Measurements from ENCODE around the gene ABITRAM. TPM values are rescaled to one million over a fixed set of nuclear protein-coding genes. Genes with fewer than 3 reads are reported as not detected.
"Not testable (repeated sequence)": the region's sequence is repeated elsewhere in the genome, so short reads cannot be mapped to it uniquely, and the experiment has no call there.

The ABITRAM gene
- polyA plus RNA-seq, 1 donor, result 22.7 TPM

- Histone ChIP-seq H3K9me3 (ENCODE audit: control insufficient read depth, low read depth, low read length) (no peaks in the 10 kb centered on the region), H3K27me3 (ENCODE audit: control insufficient read depth, insufficient read depth, low read length) (no peaks in the 10 kb centered on the region), H3K4me3 (ENCODE audit: low read length) (no peak overlapping the region), H3K4me1 (ENCODE audit: control insufficient read depth, insufficient read depth, low read length) (no peaks in the 10 kb centered on the region), H3K27ac (ENCODE audit: low read length) (no peak overlapping the region), H3K36me3 (ENCODE audit: control insufficient read depth, insufficient read depth, low read length) (no peaks in the 10 kb centered on the region)
- DNase-seq, result no peak
Measured at GRCh38 chr9:108956631-108957026, 22.4 kb downstream of the ABITRAM start.

GRCh38 chr9:108960331-108960730, 26.1 kb downstream of the ABITRAM start:
- 50% methylated on average over 2 of the region's 6 CpGs for WGBS (ENCODE audit: insufficient coverage, low lambda C conversion rate)
- Histone ChIP-seq H3K4me1 (ENCODE audit: control insufficient read depth, insufficient read depth, low read length) (no peaks in the 10 kb centered on the region), H3K4me3 (ENCODE audit: low read length) (no peak overlapping the region), H3K9me3 (ENCODE audit: control insufficient read depth, low read depth, low read length) (no peaks in the 10 kb centered on the region), H3K27ac (ENCODE audit: low read length) (no peak overlapping the region), H3K27me3 (ENCODE audit: control insufficient read depth, insufficient read depth, low read length) (no peaks in the 10 kb centered on the region), H3K36me3 (ENCODE audit: control insufficient read depth, insufficient read depth, low read length) (peaks cover 2% of the 10 kb centered on the region)
- DNase-seq, result no peak

- Histone ChIP-seq H3K27ac (ENCODE audit: low read length) (no peak overlapping the region), H3K4me1 (ENCODE audit: control insufficient read depth, insufficient read depth, low read length) (no peaks in the 10 kb centered on the region), H3K9me3 (ENCODE audit: control insufficient read depth, low read depth, low read length) (no peaks in the 10 kb centered on the region), H3K4me3 (ENCODE audit: low read length) (no peak overlapping the region), H3K36me3 (ENCODE audit: control insufficient read depth, insufficient read depth, low read length) (peaks cover 2% of the 10 kb centered on the region), H3K27me3 (ENCODE audit: control insufficient read depth, insufficient read depth, low read length) (no peaks in the 10 kb centered on the region)
- WGBS (ENCODE audit: insufficient coverage, low lambda C conversion rate), result no CpG with 5 or more reads among the region's 2 CpGs
- no peak for DNase-seq
Measured at GRCh38 chr9:108961151-108961550, 27.0 kb downstream of the ABITRAM start.

DNA sequence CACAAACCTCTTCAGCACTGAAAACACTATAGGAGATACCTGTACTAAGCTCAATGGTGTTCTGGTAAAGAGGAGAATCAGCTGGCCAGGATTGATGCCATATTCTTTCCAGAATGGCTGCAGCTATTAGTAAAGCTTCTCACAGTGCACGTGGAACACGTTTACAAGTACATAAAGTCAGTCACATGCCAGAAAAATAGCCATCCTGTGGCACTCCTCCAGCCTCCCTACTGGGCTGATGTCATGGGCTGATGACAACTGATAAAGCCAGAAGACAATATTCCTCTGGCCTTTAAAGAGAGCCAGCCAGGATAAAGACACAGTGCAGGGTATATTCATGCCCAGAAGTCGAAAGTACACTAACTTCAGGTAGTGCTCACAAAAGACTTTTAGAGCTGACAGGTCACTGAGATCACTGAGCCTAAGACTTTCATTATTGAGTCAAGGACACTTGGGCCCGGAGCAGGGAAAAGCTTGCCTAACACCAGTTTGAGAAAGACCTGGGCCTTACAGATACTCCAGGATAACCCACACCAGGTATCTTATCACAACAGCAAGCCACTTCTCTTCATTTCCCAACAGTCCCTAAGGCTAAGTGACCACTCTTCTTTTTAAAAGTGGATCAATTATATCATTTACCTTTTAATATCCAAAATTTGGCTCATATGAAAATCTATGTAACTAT, 29.4 kb downstream of the ABITRAM start:
- WGBS (ENCODE audit: insufficient coverage, low lambda C conversion rate), result no CpG with 5 or more reads among the region's 4 CpGs
- Histone ChIP-seq H3K4me3 (ENCODE audit: low read length) (no peak overlapping the region), H3K36me3 (ENCODE audit: control insufficient read depth, insufficient read depth, low read length) (peaks cover 2% of the 10 kb centered on the region), H3K27me3 (ENCODE audit: control insufficient read depth, insufficient read depth, low read length) (no peaks in the 10 kb centered on the region), H3K27ac (ENCODE audit: low read length) (no peak overlapping the region), H3K4me1 (ENCODE audit: control insufficient read depth, insufficient read depth, low read length) (no peaks in the 10 kb centered on the region), H3K9me3 (ENCODE audit: control insufficient read depth, low read depth, low read length) (no peaks in the 10 kb centered on the region)
- DNase-seq, result no peak

DNA sequence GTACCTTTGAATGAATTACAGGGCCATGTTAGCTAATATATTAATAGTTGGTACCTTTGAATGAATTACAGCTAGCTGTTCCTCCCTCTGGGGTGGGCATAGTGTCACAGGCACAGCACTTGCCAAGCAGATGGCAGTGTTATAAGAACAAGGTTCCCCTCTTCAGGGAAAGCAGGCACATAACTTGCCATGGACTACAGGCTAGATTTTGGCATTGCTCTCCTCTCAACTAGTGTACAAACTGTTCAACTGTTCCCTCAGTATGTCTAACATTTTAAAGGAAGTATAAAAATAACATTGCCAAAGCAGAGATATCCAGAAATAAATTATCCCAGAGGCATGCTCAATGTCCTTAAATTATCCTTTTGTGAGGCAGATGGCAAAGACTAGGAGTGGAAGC, 33.7 kb downstream of the ABITRAM start:
- no peak for DNase-seq
- Histone ChIP-seq H3K4me3 (ENCODE audit: low read length) (no peak overlapping the region), H3K27ac (ENCODE audit: low read length) (no peak overlapping the region), H3K4me1 (ENCODE audit: control insufficient read depth, insufficient read depth, low read length) (no peaks in the 10 kb centered on the region), H3K27me3 (ENCODE audit: control insufficient read depth, insufficient read depth, low read length) (no peaks in the 10 kb centered on the region), H3K36me3 (ENCODE audit: control insufficient read depth, insufficient read depth, low read length) (peaks cover 4% of the 10 kb centered on the region), H3K9me3 (ENCODE audit: control insufficient read depth, low read depth, low read length) (peaks cover 5% of the 10 kb centered on the region)

- no CpG with 5 or more reads among the region's 2 CpGs for WGBS (ENCODE audit: insufficient coverage, low lambda C conversion rate)
- not testable (repeated sequence) for H3K4me3 ChIP-seq (ENCODE audit: low read length); DNase-seq; H3K36me3 ChIP-seq (ENCODE audit: control insufficient read depth, insufficient read depth, low read length); H3K27ac ChIP-seq (ENCODE audit: low read length); H3K27me3 ChIP-seq (ENCODE audit: control insufficient read depth, insufficient read depth, low read length); H3K9me3 ChIP-seq (ENCODE audit: control insufficient read depth, low read depth, low read length); H3K4me1 ChIP-seq (ENCODE audit: control insufficient read depth, insufficient read depth, low read length)
Measured at GRCh38 chr9:108971392-108971791, 37.2 kb downstream of the ABITRAM start.

DNA sequence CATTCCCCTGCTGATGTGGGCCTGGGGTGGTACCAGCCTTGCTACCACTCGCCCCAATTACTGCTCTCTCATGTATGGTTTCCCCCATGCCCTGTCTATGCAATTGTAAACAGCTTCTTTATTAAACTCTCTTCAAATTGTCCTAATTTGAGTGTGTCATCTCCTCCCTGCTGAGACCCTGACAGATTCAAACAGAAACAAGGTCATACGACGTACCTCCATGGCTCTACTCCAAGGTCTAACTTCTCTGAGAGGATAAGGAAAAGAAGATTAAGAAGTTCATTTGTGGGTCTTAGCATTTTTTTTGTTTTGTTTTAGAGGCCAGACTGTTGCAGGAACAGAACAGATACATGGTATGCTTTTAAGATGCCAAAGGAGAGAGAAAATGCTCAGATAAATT, 38.0 kb downstream of the ABITRAM start:
- WGBS (ENCODE audit: insufficient coverage, low lambda C conversion rate), result 61% methylated on average over 3 of the region's 3 CpGs
- Histone ChIP-seq H3K4me3 (ENCODE audit: low read length) (no peak overlapping the region), H3K27me3 (ENCODE audit: control insufficient read depth, insufficient read depth, low read length) (no peaks in the 10 kb centered on the region), H3K4me1 (ENCODE audit: control insufficient read depth, insufficient read depth, low read length) (no peaks in the 10 kb centered on the region), H3K9me3 (ENCODE audit: control insufficient read depth, low read depth, low read length) (peaks cover 5% of the 10 kb centered on the region), H3K27ac (ENCODE audit: low read length) (no peak overlapping the region), H3K36me3 (ENCODE audit: control insufficient read depth, insufficient read depth, low read length) (peaks cover 3% of the 10 kb centered on the region)
- no peak for DNase-seq

DNA sequence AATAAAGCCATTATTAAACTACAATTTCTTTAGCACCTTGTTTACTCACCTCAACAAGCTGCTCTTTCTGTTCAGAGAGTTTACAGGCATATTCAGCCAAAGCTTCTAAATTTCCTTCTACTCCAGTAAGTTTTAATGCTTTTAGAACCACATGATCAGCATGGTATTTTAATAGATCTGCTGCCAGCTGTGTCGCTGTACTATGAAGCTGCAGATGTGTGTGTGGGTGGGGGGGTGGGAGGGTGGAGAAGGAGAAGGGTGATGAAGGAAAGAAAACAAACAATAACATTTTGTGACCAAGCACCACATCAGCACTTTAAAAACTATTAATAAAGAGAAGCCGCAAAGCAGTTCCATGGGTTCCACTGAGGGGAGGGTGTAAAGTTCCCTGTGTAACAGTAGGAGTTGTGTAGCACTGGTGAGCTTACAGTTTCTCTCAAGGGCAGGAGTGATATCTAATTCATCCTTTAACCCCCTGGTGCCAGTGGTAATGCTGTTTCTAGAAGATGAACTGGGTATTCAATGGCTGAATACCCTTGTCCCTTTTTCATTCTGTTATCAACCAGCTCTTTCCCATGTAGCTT, 38.5 kb downstream of the ABITRAM start:
- Histone ChIP-seq H3K4me3 (ENCODE audit: low read length) (no peak overlapping the region), H3K36me3 (ENCODE audit: control insufficient read depth, insufficient read depth, low read length) (peaks cover 3% of the 10 kb centered on the region), H3K9me3 (ENCODE audit: control insufficient read depth, low read depth, low read length) (peaks cover 5% of the 10 kb centered on the region), H3K4me1 (ENCODE audit: control insufficient read depth, insufficient read depth, low read length) (no peaks in the 10 kb centered on the region), H3K27me3 (ENCODE audit: control insufficient read depth, insufficient read depth, low read length) (no peaks in the 10 kb centered on the region), H3K27ac (ENCODE audit: low read length) (no peak overlapping the region)
- DNase-seq, result no peak
- WGBS (ENCODE audit: insufficient coverage, low lambda C conversion rate), result no CpG with 5 or more reads among the region's 2 CpGs

DNA sequence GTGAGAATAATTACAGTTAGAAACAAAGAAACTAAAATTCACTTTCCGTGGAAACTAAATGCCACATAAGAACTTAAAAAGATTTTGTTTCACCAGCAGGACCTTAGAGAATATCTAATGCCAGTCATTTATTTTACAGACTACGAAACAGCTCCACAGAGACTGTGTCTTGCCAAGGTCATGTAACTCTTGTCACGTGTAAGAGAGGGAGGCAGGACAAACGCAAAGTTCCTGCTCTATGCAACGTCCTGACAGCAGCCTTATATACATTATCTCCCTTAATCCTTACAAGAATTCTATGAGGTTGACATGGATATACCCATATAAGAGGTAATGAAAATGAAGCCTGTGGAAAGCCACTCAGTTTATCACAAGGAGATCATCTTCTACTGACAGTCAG, 39.7 kb downstream of the ABITRAM start:
- Histone ChIP-seq H3K9me3 (ENCODE audit: control insufficient read depth, low read depth, low read length) (peaks cover 5% of the 10 kb centered on the region), H3K4me3 (ENCODE audit: low read length) (no peak overlapping the region), H3K27ac (ENCODE audit: low read length) (no peak overlapping the region), H3K36me3 (ENCODE audit: control insufficient read depth, insufficient read depth, low read length) (peaks cover 3% of the 10 kb centered on the region), H3K27me3 (ENCODE audit: control insufficient read depth, insufficient read depth, low read length) (no peaks in the 10 kb centered on the region), H3K4me1 (ENCODE audit: control insufficient read depth, insufficient read depth, low read length) (no peaks in the 10 kb centered on the region)
- no peak for DNase-seq
- no CpG with 5 or more reads among the region's 5 CpGs for WGBS (ENCODE audit: insufficient coverage, low lambda C conversion rate)

DNA sequence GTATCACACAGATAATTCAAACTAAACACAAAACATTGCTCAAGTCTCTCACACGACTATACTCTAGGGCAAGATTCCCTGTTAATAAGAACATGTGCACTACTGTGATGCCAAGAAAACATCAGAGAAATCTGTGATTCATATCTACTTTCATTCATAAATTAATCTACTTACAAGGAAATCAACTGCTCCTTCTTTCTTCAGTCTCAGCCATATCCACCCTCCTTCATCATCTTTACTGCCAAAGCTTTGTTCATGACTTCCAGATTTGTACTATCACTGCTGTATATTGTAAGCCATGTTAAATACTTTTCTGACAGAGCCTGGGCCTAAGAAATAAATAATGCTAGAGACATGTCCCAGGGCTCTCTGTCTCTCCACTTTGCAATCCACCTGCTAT, 44.0 kb downstream of the ABITRAM start:
- Histone ChIP-seq H3K4me3 (ENCODE audit: low read length) (no peak overlapping the region), H3K36me3 (ENCODE audit: control insufficient read depth, insufficient read depth, low read length) (peaks cover 2% of the 10 kb centered on the region), H3K27ac (ENCODE audit: low read length) (no peak overlapping the region), H3K9me3 (ENCODE audit: control insufficient read depth, low read depth, low read length) (no peaks in the 10 kb centered on the region), H3K4me1 (ENCODE audit: control insufficient read depth, insufficient read depth, low read length) (no peaks in the 10 kb centered on the region), H3K27me3 (ENCODE audit: control insufficient read depth, insufficient read depth, low read length) (no peaks in the 10 kb centered on the region)
- no CpG with 5 or more reads among the region's 1 CpG for WGBS (ENCODE audit: insufficient coverage, low lambda C conversion rate)
- no peak for DNase-seq

- WGBS (ENCODE audit: insufficient coverage, low lambda C conversion rate), result no CpG with 5 or more reads among the region's 2 CpGs
- no peaks in the 10 kb centered on the region for H3K27me3 ChIP-seq (ENCODE audit: control insufficient read depth, insufficient read depth, low read length)
- no peak overlapping the region for H3K27ac ChIP-seq (ENCODE audit: low read length)
Measured at GRCh38 chr9:108980893-108981292, 46.7 kb downstream of the ABITRAM start.

More at GRCh38 chr9:108980893-108981292, 46.7 kb downstream of the ABITRAM start:
- Histone ChIP-seq H3K9me3 (ENCODE audit: control insufficient read depth, low read depth, low read length) (no peaks in the 10 kb centered on the region), H3K4me1 (ENCODE audit: control insufficient read depth, insufficient read depth, low read length) (no peaks in the 10 kb centered on the region), H3K36me3 (ENCODE audit: control insufficient read depth, insufficient read depth, low read length) (peaks cover 2% of the 10 kb centered on the region), H3K4me3 (ENCODE audit: low read length) (no peak overlapping the region)
- DNase-seq, result no peak

All from large intestine (tissue), 3 donors.